Measurements from ENCODE around the gene MACROD1. TPM values are rescaled to one million over a fixed set of nuclear protein-coding genes. Genes with fewer than 3 reads are reported as not detected.
"Not testable (repeated sequence)": the region's sequence is repeated elsewhere in the genome, so short reads cannot be mapped to it uniquely, and the experiment has no call there.

MACROD1 gene
- polyA plus RNA-seq, 4 donors = 15.1 to 23.2 (median 19.5) TPM

DNA sequence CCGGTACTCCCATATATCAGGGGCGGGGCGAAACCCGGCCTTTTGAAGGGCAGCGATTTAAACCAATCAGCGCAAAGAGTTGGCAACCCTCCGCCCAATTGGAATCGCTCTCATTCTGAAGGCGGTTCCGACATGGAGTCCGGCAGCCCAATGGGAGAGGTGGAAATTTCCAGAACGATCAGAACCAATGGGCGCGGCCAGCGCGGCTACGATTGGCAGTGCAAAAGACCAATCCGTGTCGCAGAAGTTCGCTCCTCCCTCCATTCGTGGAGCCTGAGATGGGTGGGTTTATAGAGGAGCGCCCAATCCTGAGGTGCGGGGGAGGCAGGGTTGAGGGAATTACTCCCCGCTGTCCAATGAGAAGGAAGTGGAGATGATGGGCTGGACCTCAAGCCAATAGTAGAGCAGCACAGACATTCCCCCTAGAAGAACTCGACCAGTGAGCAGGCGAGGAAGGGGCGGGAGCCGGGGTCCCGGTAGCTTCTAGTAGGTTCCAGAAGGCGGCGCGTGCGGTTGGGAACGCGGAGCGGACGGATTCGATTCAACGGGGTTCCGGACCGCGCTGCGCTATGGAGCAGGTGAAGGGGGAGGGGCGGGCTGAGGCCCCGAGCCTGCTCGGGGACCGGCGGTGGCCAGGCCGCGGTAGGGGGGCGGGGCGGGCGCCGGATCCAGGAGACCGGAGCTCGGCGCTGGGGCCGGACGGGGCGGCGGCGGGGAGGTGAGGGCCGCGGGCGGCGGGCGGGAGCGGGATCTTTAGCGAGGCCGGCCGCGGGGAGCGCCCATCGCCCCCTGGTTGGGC is 20.0 kb upstream of the MACROD1 start, which contains the start of gene STIP1:
TSS of gene STIP1 (plus strand) at position 479 of the 799 bp plus-strand sequence. CDS start at position 570, 91 bp downstream.
- DNase-seq (ENCODE audit: low read depth in 4 of 4, low spot score in 2 of 4) = peak; percentile 99 to 100 (median 100)

DNA sequence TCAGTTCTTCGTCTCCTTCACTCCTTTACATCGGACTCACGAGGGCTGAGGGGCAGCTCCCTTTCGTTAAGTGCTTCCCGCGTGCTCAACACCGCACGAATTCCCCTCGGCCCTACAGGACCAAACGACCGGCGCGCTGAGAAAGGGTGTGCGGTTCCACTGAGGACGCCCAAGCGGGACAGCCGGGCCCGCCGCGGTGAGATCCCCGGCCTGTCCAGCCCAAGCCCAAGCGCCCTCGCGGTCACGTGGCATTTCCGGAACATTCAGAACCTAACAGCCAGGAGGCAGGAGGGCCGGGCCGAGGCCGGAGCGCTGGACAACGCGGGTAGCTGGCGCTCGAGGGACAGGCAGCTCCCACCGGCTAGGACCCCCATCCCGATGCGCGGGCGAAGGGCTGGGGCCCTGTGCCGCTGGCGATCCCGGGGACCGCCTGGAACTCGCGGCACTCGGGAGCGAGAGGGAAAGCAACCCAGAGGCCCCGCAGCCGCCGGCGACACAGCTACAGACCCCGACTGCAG is 19.3 kb upstream of the MACROD1 start:
- peak in 2 of 4 donors; percentile 66 to 75 for DNase-seq (ENCODE audit: low read depth in 4 of 4, low spot score in 2 of 4)

DNA sequence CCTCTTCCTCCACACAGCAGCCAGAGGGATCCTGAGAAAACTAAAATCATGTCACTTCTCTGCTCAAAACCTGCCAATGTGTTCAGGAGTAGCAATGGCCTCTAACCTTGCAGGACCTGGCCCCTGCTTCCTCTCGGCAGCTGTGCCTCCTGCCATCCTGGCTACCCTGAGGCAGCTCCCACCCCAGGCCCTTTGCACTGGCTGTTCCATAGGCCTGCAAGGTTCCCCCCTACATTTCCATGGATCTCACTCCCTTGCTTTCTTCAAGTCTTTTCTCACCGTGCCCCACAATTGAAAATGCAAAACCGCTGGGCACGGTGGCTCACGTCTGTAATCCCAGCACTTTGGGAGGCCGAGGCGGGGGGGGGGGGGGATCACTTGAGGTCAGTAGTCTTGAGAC is 18.0 kb upstream of the MACROD1 start:
- no peak for DNase-seq (ENCODE audit: low read depth in 4 of 4, low spot score in 2 of 4)

DNA sequence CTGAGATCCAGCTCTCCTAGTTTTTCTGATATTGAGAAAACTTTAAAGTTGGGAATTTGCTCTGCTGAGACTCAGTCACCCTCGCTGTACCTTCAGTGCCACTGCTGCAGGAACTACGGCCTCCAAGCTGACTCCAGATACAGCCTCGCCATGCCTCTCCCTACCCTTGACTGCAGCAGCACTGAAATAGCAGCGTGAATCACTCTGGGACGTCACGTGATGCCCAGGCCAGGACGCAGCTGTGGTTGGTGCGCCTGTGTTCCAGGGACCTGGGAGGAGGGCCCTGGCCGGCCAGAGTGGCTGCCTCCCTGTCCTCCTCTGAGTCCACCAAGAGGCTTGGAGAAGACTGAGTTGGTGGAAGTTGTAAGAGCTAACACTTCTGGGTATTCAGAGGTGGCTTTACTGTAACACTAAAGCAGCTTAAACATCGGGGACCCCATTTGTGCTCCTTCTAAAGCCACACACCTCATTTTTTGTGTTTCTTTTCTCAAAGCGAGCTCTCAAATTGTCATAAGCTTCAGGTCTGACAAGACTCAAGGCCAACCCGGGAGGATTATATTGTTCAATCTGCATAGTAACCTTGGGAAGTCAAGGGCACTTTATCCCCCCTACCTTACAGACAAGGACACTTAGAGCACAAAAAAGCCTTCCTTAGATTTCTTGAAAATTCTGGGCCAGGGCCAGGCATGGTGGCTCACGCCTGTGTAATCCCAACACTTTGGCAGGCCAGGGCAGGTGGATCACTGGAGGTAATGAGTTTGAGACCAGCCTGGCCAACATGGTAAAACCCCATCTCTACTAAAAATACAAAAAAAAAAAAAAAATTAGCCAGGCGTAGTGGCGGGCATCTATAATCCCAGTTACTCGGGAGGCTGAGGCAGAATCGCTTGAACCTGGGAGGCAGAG is 15.8 kb upstream of the MACROD1 start:
- peak in 1 of 4 donors; percentile 66 for DNase-seq (ENCODE audit: low read depth in 4 of 4, low spot score in 2 of 4)

DNA sequence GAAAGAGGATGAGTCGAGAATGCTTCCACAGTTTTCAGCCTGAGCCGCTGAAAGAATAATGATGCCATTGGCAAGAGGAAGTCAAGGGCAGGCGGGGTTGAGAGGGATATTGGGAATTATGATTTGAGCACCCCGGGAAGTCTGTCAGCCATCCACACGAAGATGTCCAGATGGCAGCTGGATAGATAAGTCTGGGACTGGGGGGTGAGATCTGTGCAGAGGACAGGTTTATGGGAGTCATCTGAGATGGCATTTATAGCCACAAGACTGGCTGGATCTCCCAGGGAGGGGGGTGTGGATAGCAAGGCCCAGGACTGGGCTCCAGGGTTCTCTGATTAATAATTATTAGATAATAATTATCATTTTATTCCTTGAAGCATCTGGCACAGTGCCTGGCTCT is 15.0 kb upstream of the MACROD1 start:
- DNase-seq (ENCODE audit: low read depth in 4 of 4, low spot score in 2 of 4) = no peak

DNA sequence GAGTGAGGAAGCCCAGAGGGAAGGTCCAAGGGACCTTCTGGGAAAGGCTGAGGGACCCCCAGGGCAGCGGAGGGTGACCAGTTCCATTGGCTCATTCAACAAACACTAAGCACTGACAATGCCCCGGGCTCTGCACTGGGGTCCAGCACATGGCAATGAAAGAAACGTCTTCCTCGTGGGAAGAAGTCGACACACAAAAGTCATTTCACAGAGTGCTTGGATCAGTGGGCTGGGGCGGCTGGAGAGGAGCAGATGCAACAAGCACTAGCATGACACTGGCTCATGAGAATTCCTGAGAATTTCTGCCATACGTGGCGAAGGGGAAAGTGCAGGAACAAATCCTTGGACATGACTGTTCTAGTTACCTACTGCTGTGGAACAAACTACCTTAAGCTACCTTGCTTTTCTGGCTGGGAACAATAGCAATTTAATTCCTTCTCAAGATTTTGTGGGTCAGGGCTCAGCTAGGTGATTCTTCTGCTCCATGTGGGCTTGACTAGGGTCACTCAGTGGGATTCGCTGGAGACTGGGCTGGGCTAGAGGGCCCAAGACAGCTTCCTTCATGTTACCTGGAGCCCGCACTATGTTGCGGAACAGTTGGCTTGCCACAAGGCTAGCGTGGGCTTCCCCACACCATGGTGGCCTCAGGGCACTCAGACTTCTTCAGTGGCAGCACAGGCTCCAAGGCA is 13.2 kb upstream of the MACROD1 start:
- no peak for DNase-seq (ENCODE audit: low read depth in 4 of 4, low spot score in 2 of 4)

DNA sequence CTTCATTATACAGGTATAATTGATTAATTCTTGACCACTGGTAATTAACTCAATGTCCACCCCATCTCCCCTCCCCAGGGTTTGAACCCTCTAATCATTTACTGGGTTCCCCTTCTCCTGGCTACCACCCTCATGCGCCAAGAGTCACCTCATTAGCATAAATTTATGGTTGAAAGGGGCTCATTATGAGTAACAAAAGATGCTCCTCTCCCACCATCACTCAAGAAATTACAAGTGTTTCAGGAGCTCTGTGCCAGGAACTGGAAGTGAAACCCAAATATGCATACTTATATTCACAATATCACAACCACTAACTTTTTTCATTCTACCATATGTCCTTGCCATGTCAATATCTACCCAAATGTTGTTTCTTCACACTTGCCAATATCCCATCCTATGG is 12.3 kb upstream of the MACROD1 start:
- DNase-seq (ENCODE audit: low read depth in 4 of 4, low spot score in 2 of 4) = no peak

DNA sequence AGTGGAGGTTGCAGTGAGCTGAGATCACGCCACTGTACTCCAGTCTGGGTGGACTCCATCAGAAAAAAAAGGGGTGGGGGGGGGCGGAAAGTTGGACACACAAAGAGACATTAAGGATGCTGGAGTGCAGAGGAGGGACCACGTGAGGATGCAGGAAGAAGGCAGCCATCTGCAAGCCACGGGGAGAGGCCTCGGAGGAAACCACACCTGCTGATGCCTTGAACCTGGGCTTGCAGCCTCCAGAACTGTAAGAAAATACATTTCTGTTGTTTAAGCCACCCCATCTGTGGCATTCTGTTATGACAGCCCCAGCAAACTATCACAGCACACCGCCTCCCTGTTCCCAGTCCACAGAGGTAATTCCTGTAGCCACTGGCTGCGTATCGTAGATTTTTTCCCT is 10.8 kb upstream of the MACROD1 start:
- no peak for DNase-seq (ENCODE audit: low read depth in 4 of 4, low spot score in 2 of 4)

DNA sequence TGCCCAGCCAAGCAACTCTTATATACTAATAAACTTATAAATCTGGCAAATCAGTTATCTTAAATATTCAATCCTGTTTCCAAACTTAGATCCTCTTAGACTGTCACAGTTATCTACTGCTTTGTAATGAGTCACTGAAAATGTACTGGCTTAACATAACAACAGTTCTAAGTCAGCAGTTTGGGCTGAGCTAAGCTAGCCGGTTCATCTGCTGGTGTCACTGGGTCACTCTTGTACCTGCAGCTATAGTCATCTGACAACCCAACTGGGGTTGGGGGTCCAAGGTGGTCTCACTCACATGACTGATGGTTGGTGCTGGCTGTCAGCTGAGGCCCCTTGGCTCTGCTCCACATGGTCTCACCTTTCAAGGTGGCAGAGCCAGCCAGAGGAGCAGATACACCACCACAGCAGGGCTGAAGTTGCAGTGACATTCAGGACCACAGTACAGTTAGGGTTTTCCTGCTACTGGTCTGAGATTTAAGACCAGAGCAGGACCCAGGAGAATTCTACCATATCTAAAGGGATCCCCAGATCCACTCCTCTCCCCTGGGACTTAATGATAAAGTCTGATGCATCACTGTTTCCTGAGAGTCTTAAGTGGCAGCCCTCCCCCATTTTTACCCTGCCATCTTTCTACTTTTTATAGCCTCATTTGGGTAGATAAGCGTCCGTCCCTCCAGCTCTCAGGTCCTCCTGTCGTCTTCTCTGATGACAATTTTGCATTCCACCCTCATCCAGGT is 7.9 kb upstream of the MACROD1 start:
- no peak for DNase-seq (ENCODE audit: low read depth in 4 of 4, low spot score in 2 of 4)

DNA sequence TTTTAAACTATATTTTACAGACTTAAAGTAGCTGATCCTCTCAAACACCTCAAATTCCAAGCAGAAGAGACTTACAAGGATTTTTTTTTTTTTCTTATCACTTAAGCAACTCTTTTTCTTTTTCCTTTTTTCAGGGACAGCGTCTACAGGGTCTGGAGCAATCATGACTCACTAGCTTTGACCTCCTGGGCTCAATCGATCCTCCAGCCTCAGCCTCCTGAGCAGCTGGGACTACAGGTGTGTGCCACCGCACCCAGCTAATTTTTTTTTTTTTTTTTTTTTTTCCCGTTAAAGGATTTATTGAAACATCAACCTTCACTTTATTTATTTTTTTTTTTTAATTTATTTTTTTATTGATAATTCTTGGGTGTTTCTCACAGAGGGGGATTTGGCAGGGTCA is 4.5 kb upstream of the MACROD1 start:
- no peak for DNase-seq (ENCODE audit: low read depth in 4 of 4, low spot score in 2 of 4)

DNA sequence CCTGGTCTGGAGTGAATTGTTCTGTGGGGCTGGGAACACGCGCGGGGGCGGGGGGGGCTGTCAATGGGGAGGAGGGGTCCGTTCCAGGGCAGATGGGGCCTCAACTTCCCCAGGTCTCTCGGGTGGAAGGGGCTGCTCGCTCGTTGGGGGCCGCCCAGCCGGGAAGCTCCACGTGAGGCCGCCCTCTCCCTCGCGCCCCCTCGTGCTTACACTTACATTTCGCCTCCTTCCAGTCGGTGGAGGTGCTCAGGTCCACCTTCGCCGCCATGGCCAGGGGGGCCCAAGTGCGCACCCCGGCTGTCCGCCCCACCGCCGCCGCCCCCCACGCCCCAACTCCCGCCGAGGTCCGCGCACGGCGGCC is 452 bp downstream of the MACROD1 start:
- no peak for DNase-seq (ENCODE audit: low read depth in 4 of 4, low spot score in 2 of 4)

DNA sequence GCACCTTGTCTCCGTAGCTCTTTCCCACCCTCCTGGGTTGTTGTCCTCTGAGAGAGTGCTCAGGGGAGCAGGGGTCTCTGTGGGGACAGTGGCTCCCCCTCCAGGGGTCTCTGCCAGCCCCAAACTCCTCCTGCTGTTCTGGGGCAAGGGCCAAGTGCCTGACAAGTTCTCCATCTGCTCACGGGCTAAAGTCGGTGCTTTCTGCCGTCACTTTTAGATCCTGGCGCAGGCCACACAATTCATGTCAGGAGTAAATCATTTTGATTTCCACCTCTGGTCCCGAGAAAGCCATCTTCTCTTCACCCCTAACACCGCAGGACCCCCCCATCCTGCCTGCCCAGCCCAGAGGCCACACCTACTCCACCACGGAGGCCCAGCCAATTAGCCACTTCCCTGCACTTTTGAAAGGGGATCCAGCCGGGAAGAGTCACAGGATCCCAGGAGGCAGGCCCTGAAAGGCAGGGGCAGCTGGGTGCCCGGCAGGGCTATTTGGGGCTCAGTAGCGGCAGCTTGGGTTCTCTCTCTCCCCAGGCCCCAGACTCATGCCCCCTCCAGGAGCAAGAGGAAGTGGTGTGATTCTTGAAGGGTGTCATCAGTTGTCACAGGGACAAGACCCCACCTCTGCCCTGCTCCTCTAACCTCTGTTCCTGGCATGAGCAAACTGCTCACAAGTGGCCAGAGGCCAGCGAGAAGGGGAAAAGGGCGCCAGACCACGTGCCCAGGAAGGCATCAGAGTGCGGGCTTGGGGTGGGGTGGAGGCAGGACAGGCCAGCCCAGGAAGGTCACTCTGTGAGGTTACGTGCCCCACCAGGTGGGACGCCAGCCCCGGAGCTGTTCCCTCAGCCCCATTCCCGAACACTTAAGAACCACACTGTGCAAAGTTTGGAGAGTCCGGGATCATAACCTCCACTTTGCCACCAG is 1.3 kb downstream of the MACROD1 start:
- DNase-seq (ENCODE audit: low read depth in 4 of 4, low spot score in 2 of 4) = no peak

DNA sequence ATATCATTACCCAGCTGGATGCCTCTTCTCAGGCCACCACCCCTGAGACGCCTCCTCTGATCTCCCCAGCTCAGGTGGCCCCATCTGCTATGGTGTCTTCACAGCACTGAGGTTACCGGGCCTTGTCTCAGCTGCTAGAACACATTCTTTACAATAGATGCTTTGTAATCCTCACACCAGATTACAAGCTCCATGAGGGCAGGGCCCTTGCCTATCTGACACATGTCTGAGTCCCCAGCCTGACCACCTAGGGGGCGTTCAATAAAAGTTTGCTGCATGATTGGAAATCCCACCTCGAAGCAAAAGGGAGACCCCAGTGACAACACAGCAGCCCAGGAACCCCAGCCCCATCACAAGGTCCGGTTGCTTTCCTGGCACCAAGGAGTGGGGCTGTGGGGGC is 2.0 kb downstream of the MACROD1 start:
- no peak for DNase-seq (ENCODE audit: low read depth in 4 of 4, low spot score in 2 of 4)

DNA sequence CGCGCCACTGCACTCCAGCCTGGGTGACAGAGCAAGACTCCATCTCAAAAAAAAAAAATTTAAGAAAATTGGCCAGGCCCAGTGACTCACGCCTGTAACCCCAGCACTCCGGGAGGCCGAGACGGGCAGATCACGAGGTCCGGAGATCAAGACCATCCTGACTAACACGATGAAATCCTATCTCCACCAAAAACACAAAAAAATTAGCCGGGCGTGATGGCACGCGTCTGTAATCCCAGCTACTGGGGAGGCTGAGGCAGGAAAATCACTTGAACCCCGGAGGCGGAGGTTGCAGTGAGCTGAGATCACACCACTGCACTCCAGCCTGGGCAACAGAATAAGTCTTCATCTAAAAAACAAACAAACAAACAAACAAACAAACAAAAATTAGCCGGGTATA is 3.1 kb downstream of the MACROD1 start:
- not testable (repeated sequence) for DNase-seq (ENCODE audit: low read depth in 4 of 4, low spot score in 2 of 4)

DNA sequence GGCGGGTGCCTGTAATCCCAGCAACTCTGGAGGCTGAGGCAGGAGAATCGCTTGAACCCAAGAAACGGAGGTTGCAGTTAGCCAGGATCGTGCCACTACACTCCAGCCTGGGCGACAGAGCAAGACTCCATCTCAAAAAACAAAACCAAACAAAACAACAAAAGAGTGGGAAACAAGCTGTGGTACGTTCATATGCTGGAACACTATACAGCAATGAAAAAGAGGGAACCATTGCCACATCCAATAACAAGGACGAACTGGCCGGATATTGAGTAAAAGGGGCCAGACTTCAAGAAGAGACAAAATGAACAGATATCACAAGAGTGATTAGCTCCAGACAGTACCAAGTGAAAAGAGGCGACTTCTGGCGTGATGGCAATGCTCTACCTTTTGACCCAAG is 4.9 kb downstream of the MACROD1 start:
- no peak for DNase-seq (ENCODE audit: low read depth in 4 of 4, low spot score in 2 of 4)

DNA sequence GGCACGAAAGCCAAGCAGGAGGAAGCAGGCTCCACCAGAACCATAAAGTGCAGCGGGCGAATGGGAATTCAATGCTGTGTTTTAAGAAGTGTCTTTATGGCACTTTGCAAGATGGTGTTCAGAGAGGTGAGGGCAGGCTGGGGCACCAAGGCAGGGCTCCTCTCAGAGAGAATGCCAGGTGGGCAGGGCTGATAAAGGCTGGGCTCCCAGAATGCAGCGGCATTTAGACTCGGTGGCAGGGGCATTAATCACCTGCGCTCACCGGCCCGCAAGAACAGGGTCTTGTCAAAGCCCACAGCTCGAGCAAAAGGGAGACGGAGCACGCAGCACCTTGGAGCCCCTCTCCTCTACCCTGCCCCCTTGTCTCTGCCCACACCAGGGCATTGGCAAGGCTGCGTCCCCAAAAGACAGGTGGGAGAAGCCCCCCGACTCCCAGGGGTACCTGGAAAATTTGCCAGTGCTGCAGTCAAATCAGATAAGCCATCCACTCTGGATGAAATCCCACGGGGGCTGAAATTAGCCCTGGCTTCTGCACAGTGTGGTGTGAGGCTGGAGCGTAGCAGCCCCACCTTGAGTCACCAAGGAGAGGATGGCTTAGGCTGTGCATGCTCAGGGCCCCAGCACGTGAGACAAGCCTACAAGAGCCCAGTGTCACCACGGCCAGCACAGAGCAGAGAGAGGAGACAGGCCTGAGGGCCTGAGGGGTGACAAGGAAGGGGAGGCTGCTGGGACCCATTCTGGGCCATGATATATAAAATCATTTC is 8.1 kb downstream of the MACROD1 start:
- DNase-seq (ENCODE audit: low read depth in 4 of 4, low spot score in 2 of 4) = no peak

DNA sequence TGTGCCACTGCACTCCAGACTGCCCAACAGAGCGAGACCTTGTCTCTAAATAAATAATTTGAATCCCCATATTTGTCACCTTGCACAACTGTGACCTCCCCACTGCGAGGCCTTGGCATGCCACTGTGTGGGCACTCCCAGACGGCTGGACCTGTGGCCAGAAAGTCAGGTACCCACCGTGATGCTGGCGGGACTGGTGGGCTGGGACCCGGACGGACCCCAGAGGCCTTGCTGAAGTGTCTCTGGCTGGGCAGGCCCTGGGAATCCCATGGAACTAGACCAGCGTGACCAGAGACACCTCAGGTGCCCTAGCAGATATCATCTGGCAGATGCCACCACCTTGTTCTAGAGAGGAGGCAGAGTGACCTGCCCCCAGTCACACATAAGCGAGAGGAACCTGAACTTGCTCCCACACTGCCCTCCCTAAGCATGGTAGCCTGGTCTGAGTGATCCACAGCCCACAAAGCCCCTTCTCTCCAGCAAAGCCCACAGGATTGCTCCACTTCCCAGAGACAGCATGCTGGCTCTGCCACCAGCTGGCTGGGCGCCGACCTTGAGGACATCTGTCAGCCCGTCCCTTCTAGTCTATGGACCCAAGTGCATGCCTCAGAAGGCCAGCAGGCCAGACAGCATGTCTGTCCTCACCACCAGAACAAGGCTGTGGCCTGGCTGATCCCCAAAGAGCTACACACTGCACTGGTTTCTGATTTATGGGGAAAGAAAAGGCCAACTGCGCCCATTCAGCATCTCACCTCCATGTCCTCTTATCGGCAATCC is 9.5 kb downstream of the MACROD1 start:
- no peak for DNase-seq (ENCODE audit: low read depth in 4 of 4, low spot score in 2 of 4)

DNA sequence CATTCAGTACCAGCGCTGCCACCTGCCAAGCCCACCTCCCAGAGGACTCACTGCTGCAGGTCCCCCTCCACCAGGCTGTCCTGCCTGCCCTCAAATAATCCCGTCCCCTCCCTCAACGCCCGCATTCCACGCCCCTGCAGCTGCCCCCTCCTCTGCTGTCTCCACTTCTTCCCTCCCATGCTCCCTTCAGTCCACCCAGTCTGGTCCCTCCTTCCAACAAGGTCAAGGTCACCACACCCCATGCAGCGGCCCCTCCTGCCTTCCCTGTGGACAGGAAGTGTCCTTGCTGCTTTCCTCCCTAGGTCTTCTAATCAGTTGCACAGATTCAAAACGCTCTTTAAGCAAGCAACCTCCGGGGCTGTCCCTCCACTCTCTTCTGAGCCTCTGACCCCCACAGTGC is 12.1 kb downstream of the MACROD1 start:
- DNase-seq (ENCODE audit: low read depth in 4 of 4, low spot score in 2 of 4) = no peak

Measured in left renal cortex interstitium (tissue), 4 donors.